GM18520 (cell line): Measurements from ENCODE around the gene CACYBP.

Experiments used
- ATAC-seq: cut with Tn5 transposase; IDR thresholded peaks from one replicate; pipeline ENCODE4 v1.9.1; 2021; ENCODE audit not compliant: unreplicated experiment

Gene CACYBP

GRCh38 chr1:174971902-174972301, 27.8 kb upstream of the CACYBP start:
- ATAC-seq, result no peak

- no peak for ATAC-seq
Measured at GRCh38 chr1:174974711-174975119, 25.0 kb upstream of the CACYBP start.

GRCh38 chr1:174975764-174976163, 24.0 kb upstream of the CACYBP start:
- no peak for ATAC-seq

- ATAC-seq, result no peak
Measured at GRCh38 chr1:174976436-174977108, 23.2 kb upstream of the CACYBP start.

- no peak for ATAC-seq
Measured at GRCh38 chr1:174982971-174983689, 16.6 kb upstream of the CACYBP start.

- ATAC-seq, result no peak
Measured at GRCh38 chr1:174984952-174985351, 14.8 kb upstream of the CACYBP start.

- ATAC-seq, result no peak
Measured at GRCh38 chr1:174988539-174988938, 11.2 kb upstream of the CACYBP start.

- no peak for ATAC-seq
Measured at GRCh38 chr1:174988986-174989385, 10.8 kb upstream of the CACYBP start.

- no peak for ATAC-seq
Measured at GRCh38 chr1:174989536-174990220, 10.1 kb upstream of the CACYBP start.

- no peak for ATAC-seq
Measured at GRCh38 chr1:174990382-174990999, 9.3 kb upstream of the CACYBP start.

GRCh38 chr1:174991473-174991872, 8.3 kb upstream of the CACYBP start:
- no peak for ATAC-seq

GRCh38 chr1:174995121-174995520, 4.6 kb upstream of the CACYBP start:
- no peak for ATAC-seq

GRCh38 chr1:174995916-174996315, 3.8 kb upstream of the CACYBP start:
- ATAC-seq, result no peak

GRCh38 chr1:174996476-174996875, 3.3 kb upstream of the CACYBP start:
- ATAC-seq, result no peak

GRCh38 chr1:174997041-174997440, 2.7 kb upstream of the CACYBP start:
- no peak for ATAC-seq

- peak; percentile 16 for ATAC-seq
Measured at GRCh38 chr1:174998569-174999215, 1.1 kb upstream of the CACYBP start.

GRCh38 chr1:174999216-174999935, 371 bp upstream of the CACYBP start:
- peak; percentile 71 for ATAC-seq

GRCh38 chr1:175000697-175001187, 995 bp downstream of the CACYBP start:
- ATAC-seq, result no peak

GRCh38 chr1:175002910-175003517, 3.3 kb downstream of the CACYBP start:
- ATAC-seq, result no peak

GRCh38 chr1:175003521-175003920, 3.8 kb downstream of the CACYBP start:
- ATAC-seq, result no peak
